PFSK-1 (cell line): ENCODE measurements around the gene GATA2.

Experiments used
- POLR2AphosphoS5 ChIP-seq: IDR thresholded peaks from 2 replicates; pipeline ENCODE4 v1.6.1; 2012; ENCODE audit warnings: low read depth, mild to moderate bottlenecking, control low read depth, low read length, moderate library complexity
- SIN3A ChIP-seq: IDR thresholded peaks from 2 replicates; pipeline ENCODE4 v1.6.1; 2012; ENCODE audit warnings: mild to moderate bottlenecking, low read length, moderate library complexity, borderline replicate concordance; ENCODE audit not compliant: insufficient read depth
- TAF1 ChIP-seq: IDR thresholded peaks from 2 replicates; pipeline ENCODE4 v1.6.1; 2012; ENCODE audit warnings: low read length, control low read depth, borderline replicate concordance; ENCODE audit not compliant: insufficient read depth
- TF ChIP-seq, protein P1 (sequence below), 2 experiments: IDR thresholded peaks; 2 replicates each; pipeline versions ENCODE4 v1.6.1 to v1.8.0; 2011 to 2012; ENCODE audit warnings: low read depth in 2 of 2, low read length in 2 of 2, control low read depth in 1 of 2, inconsistent platforms in 1 of 2, mild to moderate bottlenecking in 1 of 2, moderate library complexity in 1 of 2; ENCODE audit not compliant: insufficient read depth in 1 of 2

DNA sequence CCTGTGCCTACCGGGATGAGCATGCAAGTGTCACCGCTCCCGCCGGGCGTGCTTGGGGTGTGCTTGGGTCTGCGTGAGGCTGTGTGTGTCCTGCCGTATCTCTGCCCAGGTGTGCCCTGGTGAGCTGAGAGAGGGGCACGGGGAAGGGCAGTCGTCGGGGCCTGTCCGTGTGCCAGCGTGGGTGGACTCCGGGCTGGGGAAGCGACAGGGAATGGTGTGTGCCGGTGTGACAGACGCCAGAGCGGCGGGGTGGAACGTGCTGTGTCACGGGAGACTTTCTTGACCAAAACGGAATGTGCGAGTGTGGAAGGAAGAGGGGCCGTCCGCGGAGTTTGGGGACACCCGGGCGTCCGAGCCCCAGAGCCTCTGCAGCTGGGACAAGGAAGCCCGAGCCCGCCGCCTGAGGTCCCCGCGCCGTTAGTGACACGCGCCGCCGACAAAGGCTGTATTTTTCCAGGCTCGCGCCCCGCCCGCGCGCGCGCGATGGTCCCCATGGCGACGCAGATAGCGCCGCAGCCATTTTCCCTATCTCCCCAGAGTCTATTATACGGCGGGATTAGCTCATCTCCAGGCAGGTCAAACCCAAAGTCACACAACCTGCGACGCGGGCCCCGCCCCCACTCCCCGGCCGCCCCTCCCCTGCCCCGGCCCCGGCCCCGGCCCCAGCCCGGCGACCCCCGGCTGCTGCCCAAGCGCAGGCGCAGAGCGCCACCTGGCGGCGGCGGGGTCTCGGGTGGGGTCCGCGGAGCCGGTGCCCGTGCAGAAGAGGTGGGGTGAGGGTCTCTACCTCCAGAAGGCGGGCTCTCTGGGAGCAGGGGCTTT is 4.5 kb upstream of the GATA2 start:
- TF ChIP-seq, protein P1, sequence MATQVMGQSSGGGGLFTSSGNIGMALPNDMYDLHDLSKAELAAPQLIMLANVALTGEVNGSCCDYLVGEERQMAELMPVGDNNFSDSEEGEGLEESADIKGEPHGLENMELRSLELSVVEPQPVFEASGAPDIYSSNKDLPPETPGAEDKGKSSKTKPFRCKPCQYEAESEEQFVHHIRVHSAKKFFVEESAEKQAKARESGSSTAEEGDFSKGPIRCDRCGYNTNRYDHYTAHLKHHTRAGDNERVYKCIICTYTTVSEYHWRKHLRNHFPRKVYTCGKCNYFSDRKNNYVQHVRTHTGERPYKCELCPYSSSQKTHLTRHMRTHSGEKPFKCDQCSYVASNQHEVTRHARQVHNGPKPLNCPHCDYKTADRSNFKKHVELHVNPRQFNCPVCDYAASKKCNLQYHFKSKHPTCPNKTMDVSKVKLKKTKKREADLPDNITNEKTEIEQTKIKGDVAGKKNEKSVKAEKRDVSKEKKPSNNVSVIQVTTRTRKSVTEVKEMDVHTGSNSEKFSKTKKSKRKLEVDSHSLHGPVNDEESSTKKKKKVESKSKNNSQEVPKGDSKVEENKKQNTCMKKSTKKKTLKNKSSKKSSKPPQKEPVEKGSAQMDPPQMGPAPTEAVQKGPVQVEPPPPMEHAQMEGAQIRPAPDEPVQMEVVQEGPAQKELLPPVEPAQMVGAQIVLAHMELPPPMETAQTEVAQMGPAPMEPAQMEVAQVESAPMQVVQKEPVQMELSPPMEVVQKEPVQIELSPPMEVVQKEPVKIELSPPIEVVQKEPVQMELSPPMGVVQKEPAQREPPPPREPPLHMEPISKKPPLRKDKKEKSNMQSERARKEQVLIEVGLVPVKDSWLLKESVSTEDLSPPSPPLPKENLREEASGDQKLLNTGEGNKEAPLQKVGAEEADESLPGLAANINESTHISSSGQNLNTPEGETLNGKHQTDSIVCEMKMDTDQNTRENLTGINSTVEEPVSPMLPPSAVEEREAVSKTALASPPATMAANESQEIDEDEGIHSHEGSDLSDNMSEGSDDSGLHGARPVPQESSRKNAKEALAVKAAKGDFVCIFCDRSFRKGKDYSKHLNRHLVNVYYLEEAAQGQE (IDR thresholded peaks at IDR 0.05; ENCODE audit: insufficient read depth in 1 of 2, low read depth in 2 of 2, low read length in 2 of 2), result no peak
- no peak for TF ChIP-seq TAF1
- TF ChIP-seq POLR2AphosphoS5, result no peak
- TF ChIP-seq SIN3A, result no peak
